Measurements from ENCODE around the gene SUSD4. TPM values are rescaled to one million over a fixed set of nuclear protein-coding genes. Genes with fewer than 3 reads are reported as not detected.

SUSD4 gene
- total and polyA plus RNA-seq, 2 of the 8 experiments (the other 6 are each of a cell fraction or from before 2014, with no cell fraction given) = 3.9 to 5.2 TPM

DNA sequence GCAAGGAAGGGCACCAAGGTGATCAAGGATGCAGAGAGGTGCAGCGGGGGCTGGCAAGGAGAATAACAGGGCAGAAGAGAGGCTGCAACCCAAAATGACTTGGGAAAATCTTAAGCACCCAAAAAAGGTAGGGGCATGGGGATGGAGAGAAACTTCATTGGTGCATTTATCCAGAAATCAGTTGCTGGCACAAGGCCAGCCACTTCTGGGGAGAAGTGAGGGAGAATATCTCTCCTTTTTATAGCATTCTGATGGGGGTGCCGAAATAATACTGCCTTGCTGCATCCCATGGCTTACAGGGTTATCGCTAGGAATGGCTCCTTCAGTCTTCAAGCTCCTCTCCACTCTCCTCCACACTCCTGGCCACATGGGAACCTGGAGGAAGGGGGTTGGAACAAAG, 47.9 kb downstream of the SUSD4 start (continued):
- TF ChIP-seq SIN3A (conservative IDR thresholded peaks at IDR 0.05 in 1 of 2, IDR thresholded peaks at IDR 0.05 in 1 of 2; ENCODE audit: low read depth in 1 of 2, low read length in 2 of 2) = no peak

Data from H1 (cell line).